ENCODE results near the gene PTDSS2.

Gene PTDSS2

DNA sequence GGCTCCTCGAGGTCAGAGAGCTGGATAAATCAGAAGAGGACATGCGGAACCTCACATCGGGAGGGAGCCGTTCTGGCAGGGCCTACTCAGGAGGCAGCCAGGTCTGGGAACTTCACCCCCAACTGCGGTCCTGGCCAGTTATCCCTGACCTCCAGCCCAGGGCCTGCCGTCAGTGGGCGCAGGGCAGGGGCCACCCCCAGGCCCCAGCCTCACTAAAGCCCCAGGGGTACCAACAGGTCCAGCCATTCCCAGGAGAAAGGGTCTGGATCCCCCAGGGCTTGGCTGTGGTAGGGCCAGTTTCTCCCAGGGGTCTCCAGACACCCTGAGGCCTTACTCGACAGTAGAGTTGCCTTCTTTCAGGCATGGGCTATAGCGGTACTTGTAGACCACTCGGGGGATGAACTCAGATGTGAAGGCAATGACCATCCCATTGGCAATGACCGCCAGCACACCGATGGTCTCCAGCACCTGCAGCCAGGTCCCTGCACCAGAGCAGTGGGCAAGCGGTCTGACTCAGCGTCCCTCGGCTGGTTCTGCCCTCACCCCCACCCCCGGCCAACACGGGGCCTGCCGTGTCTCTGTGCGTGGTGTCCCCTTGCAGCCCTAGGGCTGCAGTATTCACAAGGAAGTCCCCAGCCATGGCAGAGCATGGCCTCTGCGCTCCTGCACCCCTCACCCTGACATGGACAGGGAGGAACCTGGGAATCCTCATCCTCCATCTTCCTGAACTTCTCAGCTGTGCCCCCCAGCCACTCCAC is 30.7 kb upstream of the PTDSS2 start:
- Histone ChIP-seq H2AFZ (ENCODE audit: low read length) (no peak overlapping the region), H3F3A (ENCODE audit: low read depth) (no peaks in the 10 kb centered on the region), H3K9me2 (replicated peaks; ENCODE audit: low read depth, low read length) (no peaks in the 10 kb centered on the region), H3K4me1 (ENCODE audit: insufficient read depth, low read length, poor library complexity, severe bottlenecking) (peaks cover 16% of the 10 kb centered on the region), H4K20me1 (ENCODE audit: insufficient read depth, low read length, poor library complexity, severe bottlenecking) (peaks cover 1% of the 10 kb centered on the region), H3K36me3 (ENCODE audit: insufficient read depth, low read length) (no peaks in the 10 kb centered on the region), H3K27me3 (ENCODE audit: insufficient read depth, low read length, poor library complexity, severe bottlenecking) (no peaks in the 10 kb centered on the region), H3K9me3 (ENCODE audit: insufficient read depth, low read depth, low read length) (no peaks in the 10 kb centered on the region), H3K4me2 (ENCODE audit: low read depth, low read length, poor library complexity, severe bottlenecking) (no peak overlapping the region), H3K4me3 (ENCODE audit: low read length, poor library complexity, severe bottlenecking) (no peak overlapping the region), H3K9ac (ENCODE audit: low read depth, low read length, poor library complexity, severe bottlenecking) (no peak overlapping the region), H3K79me2 (ENCODE audit: insufficient read depth, low read length) (peaks cover 3% of the 10 kb centered on the region)
- TF ChIP-seq EZH2phosphoT487 (IDR thresholded peaks at IDR 0.05; ENCODE audit: borderline replicate concordance): no peak
- TF ChIP-seq, protein P1, sequence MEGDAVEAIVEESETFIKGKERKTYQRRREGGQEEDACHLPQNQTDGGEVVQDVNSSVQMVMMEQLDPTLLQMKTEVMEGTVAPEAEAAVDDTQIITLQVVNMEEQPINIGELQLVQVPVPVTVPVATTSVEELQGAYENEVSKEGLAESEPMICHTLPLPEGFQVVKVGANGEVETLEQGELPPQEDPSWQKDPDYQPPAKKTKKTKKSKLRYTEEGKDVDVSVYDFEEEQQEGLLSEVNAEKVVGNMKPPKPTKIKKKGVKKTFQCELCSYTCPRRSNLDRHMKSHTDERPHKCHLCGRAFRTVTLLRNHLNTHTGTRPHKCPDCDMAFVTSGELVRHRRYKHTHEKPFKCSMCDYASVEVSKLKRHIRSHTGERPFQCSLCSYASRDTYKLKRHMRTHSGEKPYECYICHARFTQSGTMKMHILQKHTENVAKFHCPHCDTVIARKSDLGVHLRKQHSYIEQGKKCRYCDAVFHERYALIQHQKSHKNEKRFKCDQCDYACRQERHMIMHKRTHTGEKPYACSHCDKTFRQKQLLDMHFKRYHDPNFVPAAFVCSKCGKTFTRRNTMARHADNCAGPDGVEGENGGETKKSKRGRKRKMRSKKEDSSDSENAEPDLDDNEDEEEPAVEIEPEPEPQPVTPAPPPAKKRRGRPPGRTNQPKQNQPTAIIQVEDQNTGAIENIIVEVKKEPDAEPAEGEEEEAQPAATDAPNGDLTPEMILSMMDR (conservative IDR thresholded peaks at IDR 0.05; ENCODE audit: low read length): no peak

DNA sequence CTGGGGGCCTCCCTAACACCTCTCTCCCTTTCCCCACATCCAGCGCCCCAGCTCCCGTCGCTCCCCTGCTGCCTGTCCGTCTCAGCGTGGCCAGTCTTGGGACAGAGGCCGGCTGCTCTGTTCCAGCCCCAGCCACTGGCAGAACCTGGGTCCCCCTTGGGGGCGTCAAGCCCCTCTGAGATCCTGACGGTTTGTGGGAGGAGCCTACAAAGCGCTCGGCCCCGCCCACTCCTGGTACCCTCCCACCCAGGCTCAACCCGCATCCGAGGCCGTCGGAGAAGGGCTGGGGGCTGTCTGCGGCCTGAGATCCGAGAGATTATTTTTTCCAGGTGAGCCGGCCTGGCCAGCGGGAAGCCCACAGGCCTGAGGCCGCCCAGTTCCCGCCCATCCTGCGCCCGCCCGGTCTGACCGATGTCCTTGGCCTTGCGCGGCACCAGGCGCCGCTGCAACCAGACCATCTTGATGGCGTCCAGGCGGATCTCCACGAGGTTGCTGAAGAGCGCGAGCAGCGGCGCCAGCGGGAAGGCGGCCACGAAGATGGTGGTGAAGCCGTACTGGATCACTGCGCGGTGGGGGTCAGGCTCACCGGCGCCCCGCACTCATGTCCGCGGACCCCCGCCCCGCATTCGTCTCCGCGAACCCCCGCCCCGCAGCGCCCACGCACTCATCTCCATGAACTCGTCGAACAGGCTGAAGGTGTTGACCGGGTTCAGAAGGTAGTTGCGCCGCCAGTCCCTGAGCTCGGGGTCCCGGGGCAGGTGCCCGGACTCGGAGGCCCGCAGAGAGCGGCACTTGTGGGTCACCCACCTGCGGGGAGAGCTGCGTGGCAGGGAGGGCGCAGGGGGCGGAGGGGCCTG is 29.8 kb upstream of the PTDSS2 start:
- Histone ChIP-seq H3K27me3 (ENCODE audit: insufficient read depth, low read length, poor library complexity, severe bottlenecking) (no peaks in the 10 kb centered on the region), H3K4me3 (ENCODE audit: low read length, poor library complexity, severe bottlenecking) (no peak overlapping the region), H3K36me3 (ENCODE audit: insufficient read depth, low read length) (no peaks in the 10 kb centered on the region), H3K4me2 (ENCODE audit: low read depth, low read length, poor library complexity, severe bottlenecking) (no peak overlapping the region), H4K20me1 (ENCODE audit: insufficient read depth, low read length, poor library complexity, severe bottlenecking) (no peaks in the 10 kb centered on the region), H3K9me2 (replicated peaks; ENCODE audit: low read depth, low read length) (no peaks in the 10 kb centered on the region), H3K4me1 (ENCODE audit: insufficient read depth, low read length, poor library complexity, severe bottlenecking) (peaks cover 13% of the 10 kb centered on the region), H2AFZ (ENCODE audit: low read length) (no peak overlapping the region), H3K9me3 (ENCODE audit: insufficient read depth, low read depth, low read length) (no peaks in the 10 kb centered on the region), H3K9ac (ENCODE audit: low read depth, low read length, poor library complexity, severe bottlenecking) (no peak overlapping the region), H3F3A (ENCODE audit: low read depth) (no peaks in the 10 kb centered on the region), H3K79me2 (ENCODE audit: insufficient read depth, low read length) (no peaks in the 10 kb centered on the region)
- TF ChIP-seq EZH2phosphoT487 (IDR thresholded peaks at IDR 0.05; ENCODE audit: borderline replicate concordance): no peak
- TF ChIP-seq, protein P1 (conservative IDR thresholded peaks at IDR 0.05; ENCODE audit: low read length): no peak

DNA sequence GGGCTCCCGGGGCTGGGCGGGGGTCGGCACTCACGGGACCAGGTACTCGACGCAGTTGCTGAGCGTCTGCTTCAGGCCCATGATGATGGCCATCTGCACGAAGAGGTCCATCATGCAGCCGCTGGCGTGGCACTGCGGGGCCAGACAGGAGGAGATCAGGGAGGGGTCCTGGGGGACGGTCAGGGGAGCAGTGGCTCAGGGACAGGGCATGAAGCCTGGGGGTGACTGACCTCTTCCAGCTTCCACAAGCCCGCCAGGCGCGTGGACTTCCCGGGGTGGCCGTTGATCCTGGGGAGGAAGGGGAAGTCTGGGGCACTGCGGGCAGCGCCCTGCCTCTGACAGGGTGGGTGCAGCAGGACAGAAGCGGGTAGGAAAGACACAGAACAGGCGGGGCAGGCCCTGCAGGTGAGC is 29.2 kb upstream of the PTDSS2 start:
- Histone ChIP-seq H3K36me3 (ENCODE audit: insufficient read depth, low read length) (no peaks in the 10 kb centered on the region), H3K4me1 (ENCODE audit: insufficient read depth, low read length, poor library complexity, severe bottlenecking) (peaks cover 6% of the 10 kb centered on the region), H3K9me3 (ENCODE audit: insufficient read depth, low read depth, low read length) (no peaks in the 10 kb centered on the region), H2AFZ (ENCODE audit: low read length) (no peak overlapping the region), H3K27me3 (ENCODE audit: insufficient read depth, low read length, poor library complexity, severe bottlenecking) (no peaks in the 10 kb centered on the region), H3F3A (ENCODE audit: low read depth) (no peaks in the 10 kb centered on the region), H4K20me1 (ENCODE audit: insufficient read depth, low read length, poor library complexity, severe bottlenecking) (no peaks in the 10 kb centered on the region), H3K9me2 (replicated peaks; ENCODE audit: low read depth, low read length) (no peaks in the 10 kb centered on the region), H3K4me2 (ENCODE audit: low read depth, low read length, poor library complexity, severe bottlenecking) (no peak overlapping the region), H3K79me2 (ENCODE audit: insufficient read depth, low read length) (no peaks in the 10 kb centered on the region), H3K4me3 (ENCODE audit: low read length, poor library complexity, severe bottlenecking) (no peak overlapping the region), H3K9ac (ENCODE audit: low read depth, low read length, poor library complexity, severe bottlenecking) (no peak overlapping the region)
- TF ChIP-seq, protein P1 (conservative IDR thresholded peaks at IDR 0.05; ENCODE audit: low read length): no peak
- TF ChIP-seq EZH2phosphoT487 (IDR thresholded peaks at IDR 0.05; ENCODE audit: borderline replicate concordance): no peak
